Upper lobe of left lung (tissue), 4 donors: Measurements from ENCODE around the gene RIN3.

Experiments
- POLR2A ChIP-seq, 4 donors: fragments of 450-650 bp; IDR thresholded peaks; one replicate each; pipeline ENCODE4 v1.5.1; 2016 to 2017; ENCODE audit warnings: antibody characterized with exemption in 4 of 4, mild to moderate bottlenecking in 2 of 4
- POLR2AphosphoS5 ChIP-seq, 2 donors: sonication (generic); formaldehyde crosslinking; IDR thresholded peaks; one replicate each; pipeline ENCODE4 v1.5.1; 2017; ENCODE audit warnings: antibody characterized with exemption in 2 of 2

DNA sequence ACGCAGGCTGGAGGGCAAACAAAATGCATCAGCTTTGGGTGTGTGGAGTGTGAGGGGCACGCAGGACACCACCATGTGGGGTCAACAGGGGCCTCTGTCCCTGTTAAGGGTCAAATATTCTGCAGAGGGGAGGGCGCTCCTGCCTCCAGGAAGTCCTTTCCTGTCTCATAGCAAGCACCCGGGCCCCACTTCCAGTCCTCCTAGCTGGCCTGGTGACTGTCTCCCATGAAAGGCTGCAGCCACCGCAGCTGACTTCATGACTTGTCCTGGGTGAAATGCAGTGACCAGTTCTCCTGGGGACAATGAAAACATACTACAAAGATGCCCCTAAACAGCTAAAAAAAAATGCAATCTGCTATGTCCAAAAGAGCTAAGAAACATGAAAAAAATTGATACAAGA, 181.2 kb downstream of the RIN3 start:
- TF ChIP-seq POLR2AphosphoS5 (IDR thresholded peaks at IDR 0.05) (no peak), POLR2A (IDR thresholded peaks at IDR 0.05) (no peak)
